Nephron progenitor cell (in vitro differentiated cells): ENCODE data around the gene AHCY.

Experiments
- DNase-seq: peaks from one replicate; pipeline ENCODE4 v3.0.0; 2021
- H3K27ac Mint-ChIP-seq: 2 replicates; pipeline ENCODE4 v1.8.0; 2021; ENCODE audit warnings: mild to moderate bottlenecking, moderate library complexity, mixed read lengths
- H3K27me3 Mint-ChIP-seq: 2 replicates; pipeline ENCODE4 v1.8.0; 2021; ENCODE audit warnings: mild to moderate bottlenecking, low read depth, mixed read lengths; ENCODE audit not compliant: poor library complexity
- H3K36me3 Mint-ChIP-seq: 2 replicates; pipeline ENCODE4 v1.8.0; 2021; ENCODE audit warnings: low read depth, mixed read lengths
- H3K4me1 Mint-ChIP-seq: 2 replicates; pipeline ENCODE4 v1.8.0; 2021; ENCODE audit warnings: mixed read lengths
- H3K4me3 Mint-ChIP-seq: 2 replicates; pipeline ENCODE4 v1.8.0; 2021; ENCODE audit warnings: mild to moderate bottlenecking, moderate library complexity, mixed read lengths
- H3K9me3 Mint-ChIP-seq: 2 replicates; pipeline ENCODE4 v1.8.0; 2021; ENCODE audit warnings: mild to moderate bottlenecking, moderate library complexity, mixed read lengths
- TF ChIP-seq, protein P1 (sequence below): fragments of 200-600 bp; sonication (generic); IDR thresholded peaks from 2 replicates; pipeline ENCODE4 v1.5.0; 2021; ENCODE audit warnings: antibody characterized with exemption

AHCY gene

GRCh38 chr20:34324541-34324940 is 21.4 kb upstream of the AHCY start:
- H3K9me3 Mint-ChIP-seq = no peaks in the 10 kb centered on the region
- peaks cover 17% of the 10 kb centered on the region for H3K4me1 Mint-ChIP-seq
- TF ChIP-seq, protein P1, sequence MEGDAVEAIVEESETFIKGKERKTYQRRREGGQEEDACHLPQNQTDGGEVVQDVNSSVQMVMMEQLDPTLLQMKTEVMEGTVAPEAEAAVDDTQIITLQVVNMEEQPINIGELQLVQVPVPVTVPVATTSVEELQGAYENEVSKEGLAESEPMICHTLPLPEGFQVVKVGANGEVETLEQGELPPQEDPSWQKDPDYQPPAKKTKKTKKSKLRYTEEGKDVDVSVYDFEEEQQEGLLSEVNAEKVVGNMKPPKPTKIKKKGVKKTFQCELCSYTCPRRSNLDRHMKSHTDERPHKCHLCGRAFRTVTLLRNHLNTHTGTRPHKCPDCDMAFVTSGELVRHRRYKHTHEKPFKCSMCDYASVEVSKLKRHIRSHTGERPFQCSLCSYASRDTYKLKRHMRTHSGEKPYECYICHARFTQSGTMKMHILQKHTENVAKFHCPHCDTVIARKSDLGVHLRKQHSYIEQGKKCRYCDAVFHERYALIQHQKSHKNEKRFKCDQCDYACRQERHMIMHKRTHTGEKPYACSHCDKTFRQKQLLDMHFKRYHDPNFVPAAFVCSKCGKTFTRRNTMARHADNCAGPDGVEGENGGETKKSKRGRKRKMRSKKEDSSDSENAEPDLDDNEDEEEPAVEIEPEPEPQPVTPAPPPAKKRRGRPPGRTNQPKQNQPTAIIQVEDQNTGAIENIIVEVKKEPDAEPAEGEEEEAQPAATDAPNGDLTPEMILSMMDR = no peak
- H3K27ac Mint-ChIP-seq = peak overlapping the region; percentile 58
- H3K27me3 Mint-ChIP-seq = peaks cover 4% of the 10 kb centered on the region
- no peaks in the 10 kb centered on the region for H3K36me3 Mint-ChIP-seq
- DNase-seq = no peak
- H3K4me3 Mint-ChIP-seq = no peak overlapping the region

DNA sequence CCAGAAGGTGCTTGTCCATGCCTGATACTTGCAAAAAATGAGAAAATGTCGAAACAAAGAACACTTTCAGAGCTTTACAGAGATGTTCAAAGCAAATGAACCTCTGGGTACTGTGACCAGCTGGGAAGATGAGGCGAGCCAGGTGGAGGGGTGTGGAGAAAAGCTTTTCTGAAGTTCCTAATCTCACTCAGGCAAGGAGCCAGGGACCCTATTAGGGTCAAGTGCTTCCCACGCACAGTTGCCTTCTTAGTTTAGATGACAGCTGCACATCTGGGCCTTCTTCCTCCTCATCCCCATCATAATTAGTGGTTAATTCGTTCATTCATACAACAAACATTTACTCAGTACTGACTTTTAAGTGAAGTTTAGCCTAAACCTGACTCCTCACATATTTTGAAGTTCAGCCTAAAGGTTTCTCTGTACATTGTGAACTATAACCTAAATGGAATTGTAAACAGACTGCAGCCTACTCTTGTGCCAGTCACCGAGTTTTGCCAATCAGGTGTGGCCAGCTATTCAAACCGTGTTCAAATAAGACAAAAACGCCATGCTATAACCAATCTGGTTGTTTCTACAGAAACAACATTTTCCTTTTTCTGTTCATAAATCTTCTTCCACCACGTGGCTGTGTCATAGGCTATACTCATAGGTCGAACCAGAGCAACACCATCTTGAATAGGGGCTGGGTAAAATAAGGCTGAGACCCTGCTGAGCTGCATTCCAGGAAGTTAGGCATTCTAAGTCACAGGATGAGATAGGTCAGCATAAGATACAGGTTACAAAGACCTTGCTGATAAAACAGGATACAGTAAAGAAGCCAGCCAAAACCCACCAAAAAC is 19.3 kb upstream of the AHCY start:
- TF ChIP-seq, protein P1 = no peak

GRCh38 chr20:34320861-34321260 is 17.7 kb upstream of the AHCY start:
- Mint-ChIP-seq H3K27me3 (peaks cover 8% of the 10 kb centered on the region), H3K27ac (no peak overlapping the region), H3K4me1 (peaks cover 15% of the 10 kb centered on the region), H3K4me3 (no peak overlapping the region), H3K36me3 (no peaks in the 10 kb centered on the region), H3K9me3 (no peaks in the 10 kb centered on the region)
- TF ChIP-seq, protein P1 = no peak
- DNase-seq = no peak

More for the DNA sequence above, 19.3 kb upstream of the AHCY start:
- no peaks in the 10 kb centered on the region for H3K36me3 Mint-ChIP-seq
- no peak overlapping the region for H3K4me3 Mint-ChIP-seq
- H3K27me3 Mint-ChIP-seq = peaks cover 4% of the 10 kb centered on the region
- H3K4me1 Mint-ChIP-seq = peaks cover 17% of the 10 kb centered on the region
- no peaks in the 10 kb centered on the region for H3K9me3 Mint-ChIP-seq
- no peak for DNase-seq
- no peak overlapping the region for H3K27ac Mint-ChIP-seq

GRCh38 chr20:34318609-34319443 is 15.7 kb upstream of the AHCY start:
- H3K9me3 Mint-ChIP-seq = no peaks in the 10 kb centered on the region

GRCh38 chr20:34316196-34316814 is 13.2 kb upstream of the AHCY start:
- Mint-ChIP-seq H3K27me3 (peaks cover 26% of the 10 kb centered on the region), H3K9me3 (no peaks in the 10 kb centered on the region), H3K4me1 (no peaks in the 10 kb centered on the region), H3K27ac (no peak overlapping the region), H3K4me3 (no peak overlapping the region), H3K36me3 (no peaks in the 10 kb centered on the region)
- no peak for DNase-seq
- TF ChIP-seq, protein P1 = no peak

More at GRCh38 chr20:34318609-34319443, 15.7 kb upstream of the AHCY start:
- Mint-ChIP-seq H3K4me3 (no peak overlapping the region), H3K4me1 (no peaks in the 10 kb centered on the region), H3K27me3 (peaks cover 11% of the 10 kb centered on the region), H3K36me3 (no peaks in the 10 kb centered on the region), H3K27ac (no peak overlapping the region)
- no peak for DNase-seq
- TF ChIP-seq, protein P1 = no peak
